ENCODE results near the gene SAMD3. TPM values are rescaled to one million over a fixed set of nuclear protein-coding genes. Genes with fewer than 3 reads are reported as not detected.

Gene SAMD3
- polyA plus RNA-seq, 1 of the 3 experiments (the other 2 are of a cell fraction) = 16.0 TPM

DNA sequence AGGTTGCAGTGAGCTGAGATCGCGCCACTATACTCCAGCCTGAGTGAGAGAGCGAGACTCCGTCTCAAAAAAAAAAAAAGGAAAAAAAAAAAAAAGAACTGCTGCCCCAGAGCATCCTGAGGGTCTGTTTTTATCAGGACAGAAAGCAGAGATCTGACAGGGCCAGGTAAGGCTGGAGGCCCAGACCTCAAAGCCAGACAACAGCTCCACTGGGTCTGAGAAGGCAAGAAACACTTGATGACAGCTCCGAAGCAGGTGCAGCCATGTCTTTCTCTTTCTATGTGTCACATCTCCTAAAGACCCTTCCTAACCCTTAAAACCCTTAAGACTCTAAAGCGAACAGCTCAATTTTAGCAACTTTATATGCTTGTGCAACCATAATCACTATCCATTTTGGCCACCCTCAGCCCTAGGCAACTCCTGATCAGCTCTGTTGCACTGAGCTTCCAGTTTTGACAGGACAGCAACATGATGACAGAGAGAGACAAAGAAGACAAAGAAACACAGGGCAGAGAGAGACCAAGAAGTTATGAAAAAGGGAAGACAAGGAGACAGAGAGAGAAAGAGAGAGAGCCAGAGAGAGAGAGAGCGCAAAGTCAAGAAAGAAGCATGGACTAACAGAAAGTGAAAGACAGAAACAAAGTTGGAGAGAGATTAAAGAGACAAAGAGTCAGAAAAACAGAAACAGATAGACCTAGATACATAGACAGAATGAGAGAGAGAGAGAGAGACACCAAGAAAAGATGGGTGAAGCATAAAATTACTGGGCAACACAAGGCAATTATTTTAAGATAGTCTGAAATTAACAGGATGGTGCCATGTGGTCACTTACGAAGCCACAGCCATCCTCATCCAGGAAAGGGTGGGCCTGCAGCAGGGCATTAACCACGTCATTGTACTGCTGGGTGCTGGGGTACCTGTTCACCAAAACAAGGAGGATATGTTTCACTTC lies 39.2 kb downstream of the SAMD3 start (continued):
- no peak for TF ChIP-seq TEAD4 (IDR thresholded peaks at IDR 0.05; ENCODE audit: borderline replicate concordance, insufficient read depth)
- TF ChIP-seq, protein P1, sequence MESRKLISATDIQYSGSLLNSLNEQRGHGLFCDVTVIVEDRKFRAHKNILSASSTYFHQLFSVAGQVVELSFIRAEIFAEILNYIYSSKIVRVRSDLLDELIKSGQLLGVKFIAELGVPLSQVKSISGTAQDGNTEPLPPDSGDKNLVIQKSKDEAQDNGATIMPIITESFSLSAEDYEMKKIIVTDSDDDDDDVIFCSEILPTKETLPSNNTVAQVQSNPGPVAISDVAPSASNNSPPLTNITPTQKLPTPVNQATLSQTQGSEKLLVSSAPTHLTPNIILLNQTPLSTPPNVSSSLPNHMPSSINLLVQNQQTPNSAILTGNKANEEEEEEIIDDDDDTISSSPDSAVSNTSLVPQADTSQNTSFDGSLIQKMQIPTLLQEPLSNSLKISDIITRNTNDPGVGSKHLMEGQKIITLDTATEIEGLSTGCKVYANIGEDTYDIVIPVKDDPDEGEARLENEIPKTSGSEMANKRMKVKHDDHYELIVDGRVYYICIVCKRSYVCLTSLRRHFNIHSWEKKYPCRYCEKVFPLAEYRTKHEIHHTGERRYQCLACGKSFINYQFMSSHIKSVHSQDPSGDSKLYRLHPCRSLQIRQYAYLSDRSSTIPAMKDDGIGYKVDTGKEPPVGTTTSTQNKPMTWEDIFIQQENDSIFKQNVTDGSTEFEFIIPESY (IDR thresholded peaks at IDR 0.05; ENCODE audit: borderline replicate concordance, low read depth) = no peak
- TF ChIP-seq USF2 (IDR thresholded peaks at IDR 0.05; ENCODE audit: borderline replicate concordance, low read depth, low read length) = no peak
- TF ChIP-seq RFX5 (IDR thresholded peaks at IDR 0.05; ENCODE audit: low read length) = no peak
- TF ChIP-seq FOXM1 (IDR thresholded peaks at IDR 0.05; ENCODE audit: low read depth) = no peak
- TF ChIP-seq, protein P2, sequence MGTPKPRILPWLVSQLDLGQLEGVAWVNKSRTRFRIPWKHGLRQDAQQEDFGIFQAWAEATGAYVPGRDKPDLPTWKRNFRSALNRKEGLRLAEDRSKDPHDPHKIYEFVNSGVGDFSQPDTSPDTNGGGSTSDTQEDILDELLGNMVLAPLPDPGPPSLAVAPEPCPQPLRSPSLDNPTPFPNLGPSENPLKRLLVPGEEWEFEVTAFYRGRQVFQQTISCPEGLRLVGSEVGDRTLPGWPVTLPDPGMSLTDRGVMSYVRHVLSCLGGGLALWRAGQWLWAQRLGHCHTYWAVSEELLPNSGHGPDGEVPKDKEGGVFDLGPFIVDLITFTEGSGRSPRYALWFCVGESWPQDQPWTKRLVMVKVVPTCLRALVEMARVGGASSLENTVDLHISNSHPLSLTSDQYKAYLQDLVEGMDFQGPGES (IDR thresholded peaks at IDR 0.05; ENCODE audit: low read depth, low read length) = no peak
- no peak for TF ChIP-seq SMC3 (IDR thresholded peaks at IDR 0.05; ENCODE audit: low read depth, low read length)

DNA sequence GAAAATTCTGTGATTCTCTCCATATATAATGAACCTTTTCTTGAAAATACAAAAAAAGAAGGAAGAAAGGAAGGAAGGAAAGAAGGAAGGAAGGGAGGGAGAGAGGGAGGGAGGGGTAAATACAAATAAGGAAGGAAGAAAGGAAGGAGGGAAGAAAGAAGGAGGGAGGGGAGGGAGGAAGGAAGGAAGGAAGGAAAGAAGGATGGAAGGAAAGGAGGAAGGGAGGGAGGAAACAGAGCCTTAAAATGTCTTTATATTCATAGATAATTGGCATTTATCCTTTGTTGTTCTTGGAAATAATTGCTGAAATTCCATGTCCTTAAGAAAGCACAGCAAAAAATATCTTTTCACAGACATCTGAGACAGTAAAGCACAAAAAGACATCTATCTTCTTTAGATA lies 40.3 kb downstream of the SAMD3 start:
- Histone ChIP-seq H3K4me1 (ENCODE audit: control insufficient read depth in 1 of 2, insufficient read depth in 2 of 2, low read depth in 1 of 2, low read length in 1 of 2) (no peaks in the 10 kb centered on the region; a peak in 1 of 4 replicates), H3K4me3 (ENCODE audit: low read depth in 2 of 2, low read length in 1 of 2) (no peak overlapping the region), H3F3A (replicated peaks; ENCODE audit: insufficient read depth) (no peaks in the 10 kb centered on the region), H3K9ac (no peak overlapping the region), H3K27ac (ENCODE audit: low read depth in 2 of 2, low read length in 1 of 2) (no peak overlapping the region), H3K9me3 (no peaks in the 10 kb centered on the region), H3K79me2 (ENCODE audit: insufficient read depth) (no peaks in the 10 kb centered on the region), H3K4me2 (no peak overlapping the region), H4K20me1 (ENCODE audit: insufficient read depth) (no peaks in the 10 kb centered on the region), H3K9me2 (no peaks in the 10 kb centered on the region), H2AFZ (ENCODE audit: low read depth) (no peak overlapping the region), H3K36me3 (replicated peaks in 1 of 2; ENCODE audit: control insufficient read depth in 1 of 2, insufficient read depth in 2 of 2, low read length in 1 of 2) (no peaks in the 10 kb centered on the region), H3K27me3 (ENCODE audit: insufficient read depth) (no peaks in the 10 kb centered on the region)
- POLR2A ChIA-PET = no interaction called here
- CTCF ChIA-PET = no interaction called here
- no peak for DNase-seq
- no peak for TF ChIP-seq USF1 (IDR thresholded peaks at IDR 0.05; ENCODE audit: borderline replicate concordance, low read depth)
- TF ChIP-seq REST (IDR thresholded peaks at IDR 0.05; ENCODE audit: low read depth, low read length) = no peak
- TF ChIP-seq YY1 (IDR thresholded peaks at IDR 0.05; ENCODE audit: low read depth) = no peak
- TF ChIP-seq RFX5 (IDR thresholded peaks at IDR 0.05; ENCODE audit: low read length) = no peak
- no peak for TF ChIP-seq RXRA (IDR thresholded peaks at IDR 0.05; ENCODE audit: borderline replicate concordance, low read depth)
- no peak for TF ChIP-seq EZH2phosphoT487 (IDR thresholded peaks at IDR 0.05; ENCODE audit: borderline replicate concordance, low read depth)
